Activated gamma-delta T cell treated with Interleukin-2 at 50 U/mL for 16 hours (primary cell): ENCODE results near the gene FOXD4L1.
"Not testable (repeated sequence)": the region's sequence is repeated elsewhere in the genome, so short reads cannot be mapped to it uniquely, and the experiment has no call there.

ENCODE experiments used
- DNase-seq: peaks from one replicate; pipeline ENCODE4 v3.0.0-alpha.2; 2020

Gene FOXD4L1

GRCh38 chr2:113527350-113528045, 29.0 kb downstream of the FOXD4L1 start:
- DNase-seq: not testable (repeated sequence)

DNA sequence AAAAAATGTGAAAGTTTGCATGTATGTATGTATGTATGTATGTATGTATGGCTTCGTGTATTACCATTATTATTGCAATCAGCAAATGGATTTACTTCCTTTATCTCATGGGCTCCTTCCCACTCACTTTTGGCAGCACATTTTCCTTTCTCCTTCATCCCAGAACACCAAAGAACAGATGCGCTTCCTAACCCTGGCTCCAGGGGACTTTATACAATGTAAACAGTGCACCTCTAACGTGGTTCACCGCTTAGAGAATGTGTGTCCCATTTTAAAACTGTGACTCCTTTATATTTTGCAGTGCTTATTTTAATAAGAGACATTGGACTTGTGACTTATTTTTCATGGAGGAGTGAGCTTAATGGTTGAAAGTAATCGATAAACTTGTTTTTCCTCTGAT, 29.7 kb downstream of the FOXD4L1 start:
- DNase-seq: not testable (repeated sequence)

DNA sequence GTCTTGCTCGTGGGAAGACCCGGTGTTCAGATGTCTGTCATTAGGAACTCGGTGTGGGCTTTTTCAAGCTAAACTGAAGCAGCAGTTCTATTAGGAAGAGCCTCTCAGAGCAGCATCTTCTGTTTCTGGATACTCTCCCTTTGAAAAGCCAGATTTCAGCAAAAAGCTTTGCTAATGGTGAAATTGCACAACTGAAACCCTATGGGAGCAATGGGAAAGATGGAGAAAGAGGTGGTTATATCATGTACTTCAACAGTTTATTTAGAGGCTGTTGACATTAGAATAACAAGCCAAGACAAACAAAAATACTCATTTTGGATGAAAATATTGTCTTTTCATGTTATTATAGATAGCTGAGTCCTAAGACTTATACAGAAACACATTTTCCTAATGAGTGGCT, 30.4 kb downstream of the FOXD4L1 start:
- DNase-seq: not testable (repeated sequence)

GRCh38 chr2:113532991-113533390, 34.5 kb downstream of the FOXD4L1 start:
- DNase-seq: not testable (repeated sequence)

DNA sequence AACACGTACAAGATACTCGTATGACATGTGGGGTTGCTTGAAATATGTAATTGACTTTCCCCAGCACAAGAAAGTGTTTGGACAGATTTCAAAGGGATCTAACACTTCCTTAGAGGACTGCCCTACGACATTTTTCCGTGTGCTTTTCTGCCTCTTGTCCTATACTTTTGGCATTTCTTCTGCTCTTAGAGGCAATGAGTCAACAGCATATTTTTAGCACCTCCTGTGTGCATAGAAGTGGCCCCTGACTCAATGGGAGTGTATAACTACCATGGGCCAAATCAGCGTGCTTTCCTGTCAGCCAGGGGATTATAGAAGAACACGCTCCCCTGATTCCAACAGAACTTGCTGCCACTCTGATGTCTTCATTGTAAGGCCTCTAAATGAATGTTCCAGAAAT, 38.1 kb downstream of the FOXD4L1 start:
- DNase-seq: not testable (repeated sequence)

GRCh38 chr2:113540834-113541203, 42.4 kb downstream of the FOXD4L1 start:
- DNase-seq: not testable (repeated sequence)

GRCh38 chr2:113541204-113541975, 42.9 kb downstream of the FOXD4L1 start:
- DNase-seq: not testable (repeated sequence)

DNA sequence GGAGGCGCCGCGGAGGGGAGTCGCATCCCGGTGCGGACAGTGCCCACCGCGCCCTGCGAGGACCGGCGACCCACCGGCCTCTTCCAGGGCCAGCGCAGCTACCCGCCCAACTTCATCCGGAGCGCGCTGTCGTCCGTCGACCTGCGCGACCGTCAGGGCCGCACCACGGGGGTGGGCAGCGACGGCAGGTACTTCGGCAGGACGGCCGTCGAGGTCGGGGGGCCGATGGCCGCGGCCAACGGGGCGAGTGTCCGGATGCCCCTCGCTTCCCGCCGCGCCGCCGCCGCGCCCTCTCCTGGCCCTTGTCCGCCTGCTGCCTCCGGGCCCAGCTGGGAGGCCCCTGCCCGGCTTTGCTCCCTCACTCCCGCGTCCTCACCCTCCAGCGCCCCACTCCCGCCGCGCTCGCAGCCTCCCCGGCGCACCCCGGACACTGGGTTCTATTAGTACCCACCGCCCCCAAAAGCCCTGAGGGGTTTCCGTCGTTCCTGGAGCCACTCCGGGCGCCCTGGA, 43.6 kb downstream of the FOXD4L1 start:
- not testable (repeated sequence) for DNase-seq

- not testable (repeated sequence) for DNase-seq
Observed at GRCh38 chr2:113542529-113542928, 44.1 kb downstream of the FOXD4L1 start.
